ENCODE results near the gene AQP5. TPM values are rescaled to one million over a fixed set of nuclear protein-coding genes. Genes with fewer than 3 reads are reported as not detected.

The AQP5 gene
- total RNA-seq, 2 donors from 2014 or later: not detected

DNA sequence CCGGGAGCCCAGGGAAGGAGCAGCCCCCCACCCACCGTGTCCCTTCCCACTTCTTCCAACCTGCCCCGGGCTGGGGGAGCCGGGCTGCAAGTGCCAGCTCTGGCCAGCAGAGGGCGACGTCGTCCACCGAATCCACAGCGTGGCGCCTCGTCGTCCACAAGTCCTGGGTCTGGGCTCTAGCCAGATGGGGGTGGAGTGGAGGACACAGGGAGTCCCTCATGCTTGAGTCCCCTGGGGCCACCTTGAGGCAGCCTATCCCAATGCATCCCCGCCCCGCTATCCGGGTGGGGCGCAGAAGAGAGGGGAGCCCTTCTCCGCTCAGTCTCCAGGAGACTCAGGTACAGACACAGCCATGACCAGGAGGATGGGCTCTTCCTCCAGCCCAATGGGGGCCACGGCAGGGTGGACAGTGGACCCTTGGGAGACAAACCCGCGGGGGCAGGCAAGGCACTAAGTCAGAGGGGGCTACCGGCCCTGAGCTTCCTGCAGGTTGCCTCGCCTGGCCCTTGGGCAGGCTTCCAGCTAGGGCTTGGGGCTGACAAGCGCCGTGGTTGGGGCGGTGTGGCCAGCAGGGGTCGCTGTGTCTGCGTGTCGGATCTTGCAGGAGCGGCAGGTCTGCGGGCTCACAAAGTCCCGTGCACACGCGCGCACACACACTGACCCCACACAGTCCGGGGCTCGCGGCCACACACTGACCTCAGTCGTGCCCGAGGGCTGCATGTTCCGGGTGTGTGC is 5.5 kb downstream of the AQP5 start:
- Mint-ChIP-seq H3K27ac (no peak overlapping the region), H3K4me1 (peaks cover 7% of the 10 kb centered on the region), H3K36me3 (ENCODE audit: low read depth) (peaks cover 2% of the 10 kb centered on the region), H3K27me3 (peaks cover 46% of the 10 kb centered on the region), H3K4me3 (peak overlapping the region; percentile 85)
- H3K9me3 ChIP-seq (ENCODE audit: control insufficient read depth, low read length, poor library complexity, severe bottlenecking): no peaks in the 10 kb centered on the region
- DNase-seq (peak; percentile 83 to 95 (median 90)), ATAC-seq (peak; percentile 91)

DNA sequence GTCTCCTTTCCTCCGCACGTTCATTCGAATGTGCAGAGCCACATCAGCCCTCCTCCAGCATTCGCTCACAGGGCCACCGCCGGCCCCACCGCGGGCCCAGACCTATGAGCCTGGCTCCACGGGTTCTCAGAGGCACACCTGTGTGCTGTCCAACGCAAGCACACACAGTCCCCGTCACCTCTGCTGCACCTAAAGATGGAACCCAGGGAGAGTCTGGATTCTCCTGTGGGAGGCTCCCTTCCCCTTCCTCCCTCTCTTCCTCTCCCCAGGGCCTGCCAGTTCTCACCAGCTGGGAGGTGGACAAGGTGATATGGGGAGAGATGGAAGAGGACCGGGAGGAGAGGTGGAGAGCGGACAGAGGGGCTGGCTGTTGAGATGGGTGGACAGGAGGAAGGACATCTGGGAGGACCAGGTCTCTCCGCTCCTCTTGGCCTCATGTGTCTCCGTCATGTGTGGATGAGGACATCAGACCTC is 6.1 kb downstream of the AQP5 start:
- Mint-ChIP-seq H3K4me3 (peak overlapping the region; percentile 52), H3K27ac (no peak overlapping the region), H3K4me1 (peaks cover 7% of the 10 kb centered on the region), H3K27me3 (peaks cover 40% of the 10 kb centered on the region), H3K36me3 (ENCODE audit: low read depth) (no peaks in the 10 kb centered on the region)
- ATAC-seq: no peak
- no peak for DNase-seq
- no peaks in the 10 kb centered on the region for H3K9me3 ChIP-seq (ENCODE audit: control insufficient read depth, low read length, poor library complexity, severe bottlenecking)

DNA sequence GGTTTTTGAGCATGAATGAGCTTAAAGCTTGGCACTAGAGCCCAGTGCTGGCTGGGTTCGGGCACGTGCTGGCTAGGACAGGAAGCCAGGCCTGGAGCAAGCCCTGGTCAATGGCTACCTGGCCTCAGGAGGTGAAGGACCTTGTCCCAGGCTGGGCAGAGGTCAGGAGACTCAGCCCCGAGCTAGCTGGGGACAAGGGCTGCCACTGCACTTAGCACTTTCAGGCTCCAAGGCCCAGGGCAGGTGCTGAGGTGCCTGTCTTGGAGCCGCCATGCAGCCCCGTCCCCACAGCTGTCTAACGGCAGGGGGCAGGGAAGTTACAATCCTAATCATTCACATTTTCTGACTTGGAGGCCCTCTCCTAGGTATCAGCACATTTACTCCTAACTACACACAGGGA is 6.8 kb downstream of the AQP5 start:
- Mint-ChIP-seq H3K4me3 (peak overlapping the region; percentile 52), H3K27ac (no peak overlapping the region), H3K27me3 (peaks cover 34% of the 10 kb centered on the region), H3K4me1 (peaks cover 7% of the 10 kb centered on the region), H3K36me3 (ENCODE audit: low read depth) (no peaks in the 10 kb centered on the region)
- DNase-seq: no peak
- ATAC-seq: no peak
- H3K9me3 ChIP-seq (ENCODE audit: control insufficient read depth, low read length, poor library complexity, severe bottlenecking): no peaks in the 10 kb centered on the region

DNA sequence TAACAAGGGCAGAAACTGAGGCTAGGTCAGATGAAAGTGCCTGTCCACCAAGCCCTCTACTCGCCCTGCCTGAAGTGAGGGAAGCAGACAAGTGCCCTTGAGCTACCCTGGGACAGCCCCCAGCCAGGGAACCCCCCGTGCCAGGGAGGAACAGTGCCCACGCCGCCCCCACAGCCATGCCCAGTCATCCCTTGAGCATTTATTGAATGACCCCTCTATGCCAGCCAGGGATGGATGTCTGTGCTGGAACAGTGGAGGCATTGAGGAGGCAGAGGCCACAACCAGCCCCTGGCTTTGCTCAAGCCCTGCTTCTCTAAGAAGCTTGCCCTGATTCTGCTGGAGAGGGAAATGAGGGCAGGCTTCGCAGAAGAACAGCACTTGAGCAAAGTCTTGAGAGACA is 7.4 kb downstream of the AQP5 start:
- peaks cover 30% of the 10 kb centered on the region for H3K27me3 Mint-ChIP-seq
- DNase-seq: no peak
- H3K27ac Mint-ChIP-seq: no peak overlapping the region
- H3K4me1 Mint-ChIP-seq: peaks cover 7% of the 10 kb centered on the region
- ATAC-seq: no peak
- no peak overlapping the region for H3K4me3 Mint-ChIP-seq
- no peaks in the 10 kb centered on the region for H3K36me3 Mint-ChIP-seq (ENCODE audit: low read depth)
- no peaks in the 10 kb centered on the region for H3K9me3 ChIP-seq (ENCODE audit: control insufficient read depth, low read length, poor library complexity, severe bottlenecking)

DNA sequence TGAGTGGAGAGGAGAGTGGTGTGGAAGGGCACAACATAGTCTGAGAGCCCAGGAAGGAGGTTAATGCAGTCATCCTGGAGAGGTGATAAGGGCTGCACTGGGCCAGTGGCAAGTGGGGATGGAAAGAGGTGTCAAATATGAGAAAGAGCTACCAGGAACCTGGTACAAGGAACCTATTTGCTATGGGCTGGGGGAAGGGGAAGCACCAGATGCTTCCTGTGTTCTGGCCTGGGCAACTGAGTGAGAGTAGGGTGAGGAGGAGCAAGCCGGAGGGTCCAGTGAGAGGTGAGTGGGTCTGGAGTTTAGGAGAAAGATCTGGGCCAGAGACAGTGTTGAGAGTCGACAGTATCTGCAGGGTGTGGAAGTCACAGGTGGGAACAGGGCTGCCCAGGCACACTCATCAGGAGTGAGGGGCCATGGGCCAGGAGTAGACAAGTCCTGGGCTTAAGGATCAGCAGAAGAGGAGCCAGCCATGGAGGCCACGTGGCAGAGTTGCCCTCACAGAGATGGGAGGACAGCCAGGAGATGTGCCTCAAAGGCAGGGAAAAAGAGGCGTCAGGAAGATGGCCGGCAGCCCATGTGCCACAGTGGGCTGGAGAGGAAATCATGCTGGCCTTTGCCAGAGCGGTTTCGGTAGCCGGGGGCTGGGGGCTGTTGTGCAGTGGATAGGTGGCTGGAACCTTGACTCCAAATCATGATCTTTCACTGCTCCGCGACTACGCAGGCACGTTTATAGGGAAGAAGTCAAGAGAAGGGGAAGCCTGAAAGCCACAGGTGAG is 8.2 kb downstream of the AQP5 start:
- Mint-ChIP-seq H3K4me1 (peaks cover 7% of the 10 kb centered on the region), H3K27ac (no peak overlapping the region), H3K4me3 (no peak overlapping the region), H3K36me3 (ENCODE audit: low read depth) (no peaks in the 10 kb centered on the region), H3K27me3 (peaks cover 22% of the 10 kb centered on the region)
- ATAC-seq (no peak), DNase-seq (no peak)
- no peaks in the 10 kb centered on the region for H3K9me3 ChIP-seq (ENCODE audit: control insufficient read depth, low read length, poor library complexity, severe bottlenecking)

DNA sequence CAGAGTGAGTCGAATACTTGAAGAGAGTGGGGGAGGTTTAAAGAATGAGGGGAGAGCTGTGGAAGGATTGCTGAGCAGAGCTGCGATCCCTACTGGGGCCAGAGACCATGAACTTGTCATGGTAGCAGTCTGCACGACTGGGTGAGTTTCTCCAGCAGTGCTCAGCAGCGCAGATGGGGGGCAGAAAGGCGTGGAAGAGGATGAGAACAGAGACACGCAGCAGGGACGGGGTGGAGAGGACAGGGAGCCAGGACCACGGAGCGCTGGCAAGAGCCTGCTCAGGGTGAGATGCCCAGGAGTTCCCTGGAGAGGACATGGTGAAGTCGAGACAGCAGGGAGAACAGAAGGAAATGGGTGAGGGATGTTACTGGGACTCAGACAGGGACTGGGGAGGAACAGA is 9.0 kb downstream of the AQP5 start:
- Mint-ChIP-seq H3K36me3 (ENCODE audit: low read depth) (no peaks in the 10 kb centered on the region), H3K27ac (no peak overlapping the region), H3K4me3 (no peak overlapping the region), H3K27me3 (peaks cover 17% of the 10 kb centered on the region), H3K4me1 (peaks cover 5% of the 10 kb centered on the region)
- DNase-seq (no peak), ATAC-seq (no peak)
- H3K9me3 ChIP-seq (ENCODE audit: control insufficient read depth, low read length, poor library complexity, severe bottlenecking): no peaks in the 10 kb centered on the region

DNA sequence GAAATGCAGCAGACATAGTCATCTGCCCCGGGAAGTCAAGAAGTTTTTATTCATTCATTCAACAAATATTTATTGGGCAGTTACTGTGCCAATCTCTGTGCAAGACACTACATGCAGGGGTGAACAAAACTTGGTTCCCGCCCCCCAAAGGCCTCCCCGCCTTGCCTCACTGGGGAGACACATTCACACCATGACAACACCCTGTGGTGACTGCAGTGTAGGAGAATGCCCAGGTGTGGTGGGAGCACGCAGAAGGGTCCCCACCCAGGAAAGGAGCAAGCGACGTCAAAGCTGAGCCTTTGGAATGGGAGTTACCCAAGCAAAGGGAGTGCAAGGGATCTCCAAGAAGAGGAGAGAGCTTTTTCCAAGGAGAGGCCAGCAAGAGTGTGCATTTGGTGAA is 9.5 kb downstream of the AQP5 start:
- DNase-seq (no peak), ATAC-seq (no peak)
- Mint-ChIP-seq H3K4me3 (no peak overlapping the region), H3K27ac (no peak overlapping the region), H3K4me1 (peaks cover 5% of the 10 kb centered on the region), H3K36me3 (ENCODE audit: low read depth) (no peaks in the 10 kb centered on the region), H3K27me3 (peaks cover 12% of the 10 kb centered on the region)
- H3K9me3 ChIP-seq (ENCODE audit: control insufficient read depth, low read length, poor library complexity, severe bottlenecking): no peaks in the 10 kb centered on the region

DNA sequence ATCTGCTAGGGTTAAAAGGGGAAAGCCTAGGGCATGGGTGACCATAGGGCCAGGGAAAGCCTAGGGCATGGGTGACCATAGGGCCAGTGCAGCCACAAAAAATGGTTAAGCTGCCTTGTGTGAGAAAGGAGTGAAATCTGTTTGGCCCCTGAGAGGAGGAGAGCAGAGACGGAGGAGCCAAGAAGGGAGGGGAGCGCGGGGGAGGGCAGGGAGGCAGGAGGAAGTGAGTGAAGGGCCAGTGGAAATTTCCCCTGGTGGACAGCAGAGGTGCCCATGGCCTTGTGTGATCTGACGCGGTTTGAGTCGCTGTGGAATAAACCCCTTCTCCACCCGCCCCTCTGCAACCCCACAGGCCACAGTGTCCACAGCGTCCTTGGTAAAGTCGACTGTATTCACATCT is 10.5 kb downstream of the AQP5 start:
- ATAC-seq (no peak), DNase-seq (no peak)
- Mint-ChIP-seq H3K4me1 (peaks cover 2% of the 10 kb centered on the region), H3K27me3 (peaks cover 2% of the 10 kb centered on the region), H3K27ac (no peak overlapping the region), H3K36me3 (ENCODE audit: low read depth) (no peaks in the 10 kb centered on the region), H3K4me3 (no peak overlapping the region)
- H3K9me3 ChIP-seq (ENCODE audit: control insufficient read depth, low read length, poor library complexity, severe bottlenecking): no peaks in the 10 kb centered on the region

DNA sequence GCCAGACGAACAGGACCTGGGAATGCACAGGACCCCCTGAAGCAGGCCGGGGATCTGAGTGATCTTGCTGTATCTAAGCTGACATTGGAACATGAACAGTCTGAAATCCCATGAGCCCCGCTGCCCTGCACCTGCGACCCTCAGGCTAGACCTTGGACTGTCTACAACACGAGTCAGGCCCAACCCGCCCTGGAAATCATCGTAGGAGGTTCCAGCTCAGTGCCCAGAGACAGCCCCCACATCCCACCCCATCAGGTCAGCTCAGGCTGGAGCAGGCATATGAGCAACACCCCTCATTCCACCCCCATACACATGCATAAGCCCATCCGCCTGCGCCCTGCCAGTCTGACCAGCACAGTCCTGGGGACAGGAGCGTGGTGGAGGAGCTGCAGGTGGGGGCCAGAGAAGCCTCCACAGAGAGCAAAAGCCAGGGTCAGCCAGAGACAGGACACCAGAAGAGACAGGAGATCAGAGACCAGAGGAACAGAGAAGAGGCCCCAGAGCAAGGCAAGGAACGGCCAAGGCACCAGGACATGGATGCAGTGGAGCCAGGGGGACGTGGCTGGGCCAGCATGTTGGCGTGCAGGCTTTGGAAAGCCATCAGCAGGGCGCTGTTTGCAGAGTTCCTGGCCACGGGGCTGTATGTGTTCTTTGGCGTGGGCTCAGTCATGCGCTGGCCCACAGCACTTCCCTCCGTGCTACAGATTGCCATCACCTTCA is 11.1 kb downstream of the AQP5 start, which contains the start of gene AQP6:
AQP6 (plus strand) TSS at position 307 of the 720 bp plus-strand sequence; CDS start at position 534, 227 bp downstream.
- H3K27ac Mint-ChIP-seq: no peak within 1 kb of the TSS
- H3K4me3 Mint-ChIP-seq: no peak within 1 kb of the TSS
- H3K4me1 Mint-ChIP-seq: no peaks in the 10 kb centered on the region
- no peak for ATAC-seq
- H3K36me3 Mint-ChIP-seq (ENCODE audit: low read depth): no peaks in the 10 kb centered on the region
- DNase-seq: no peak
- H3K27me3 Mint-ChIP-seq: no peaks in the 10 kb centered on the region
- no peaks in the 10 kb centered on the region for H3K9me3 ChIP-seq (ENCODE audit: control insufficient read depth, low read length, poor library complexity, severe bottlenecking)

DNA sequence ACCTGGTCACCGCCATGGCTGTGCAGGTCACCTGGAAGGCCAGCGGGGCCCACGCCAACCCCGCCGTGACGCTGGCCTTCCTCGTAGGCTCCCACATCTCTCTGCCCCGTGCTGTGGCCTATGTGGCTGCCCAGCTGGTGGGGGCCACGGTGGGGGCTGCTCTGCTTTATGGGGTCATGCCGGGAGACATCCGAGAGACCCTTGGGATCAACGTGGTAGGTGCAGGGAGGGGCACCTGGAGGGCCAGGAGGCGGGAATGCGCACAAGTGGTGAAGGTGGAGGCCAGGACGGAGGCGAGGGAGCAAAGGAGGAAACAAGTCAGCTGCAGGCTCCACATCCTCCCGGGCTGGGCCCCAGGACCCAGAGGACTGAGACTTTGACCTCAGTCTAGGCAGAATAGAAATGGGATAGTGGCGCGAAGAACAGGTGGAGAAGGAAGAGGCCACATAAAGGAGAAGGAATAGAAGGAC is 11.7 kb downstream of the AQP5 start:
- no peak overlapping the region for H3K27ac Mint-ChIP-seq
- DNase-seq (no peak), ATAC-seq (no peak)
- no peaks in the 10 kb centered on the region for H3K36me3 Mint-ChIP-seq (ENCODE audit: low read depth)
- H3K4me3 Mint-ChIP-seq: no peak overlapping the region
- H3K9me3 ChIP-seq (ENCODE audit: control insufficient read depth, low read length, poor library complexity, severe bottlenecking): no peaks in the 10 kb centered on the region
- H3K4me1 Mint-ChIP-seq: no peaks in the 10 kb centered on the region
- no peaks in the 10 kb centered on the region for H3K27me3 Mint-ChIP-seq

DNA sequence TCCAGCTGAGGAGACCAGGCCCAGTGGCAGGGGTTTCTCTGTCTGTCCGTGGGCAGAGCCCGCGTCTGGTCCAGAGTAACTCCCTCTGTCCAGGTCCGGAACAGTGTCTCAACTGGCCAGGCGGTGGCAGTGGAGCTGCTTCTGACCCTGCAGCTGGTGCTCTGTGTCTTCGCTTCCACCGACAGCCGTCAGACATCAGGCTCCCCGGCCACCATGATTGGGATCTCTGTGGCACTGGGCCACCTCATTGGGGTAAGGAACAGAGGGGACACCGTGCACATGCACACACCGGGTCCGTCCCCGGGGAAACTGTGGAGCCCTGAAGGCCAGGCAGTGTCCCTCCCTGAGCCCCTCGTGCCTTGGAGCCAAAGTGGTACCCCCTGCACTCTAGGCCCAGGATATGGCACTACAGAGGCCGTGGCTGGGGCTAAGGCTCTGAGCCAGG is 12.6 kb downstream of the AQP5 start:
- no peaks in the 10 kb centered on the region for H3K27me3 Mint-ChIP-seq
- no peak for ATAC-seq
- no peaks in the 10 kb centered on the region for H3K9me3 ChIP-seq (ENCODE audit: control insufficient read depth, low read length, poor library complexity, severe bottlenecking)
- H3K4me1 Mint-ChIP-seq: no peaks in the 10 kb centered on the region
- no peak for DNase-seq
- no peak overlapping the region for H3K27ac Mint-ChIP-seq
- no peaks in the 10 kb centered on the region for H3K36me3 Mint-ChIP-seq (ENCODE audit: low read depth)
- no peak overlapping the region for H3K4me3 Mint-ChIP-seq

DNA sequence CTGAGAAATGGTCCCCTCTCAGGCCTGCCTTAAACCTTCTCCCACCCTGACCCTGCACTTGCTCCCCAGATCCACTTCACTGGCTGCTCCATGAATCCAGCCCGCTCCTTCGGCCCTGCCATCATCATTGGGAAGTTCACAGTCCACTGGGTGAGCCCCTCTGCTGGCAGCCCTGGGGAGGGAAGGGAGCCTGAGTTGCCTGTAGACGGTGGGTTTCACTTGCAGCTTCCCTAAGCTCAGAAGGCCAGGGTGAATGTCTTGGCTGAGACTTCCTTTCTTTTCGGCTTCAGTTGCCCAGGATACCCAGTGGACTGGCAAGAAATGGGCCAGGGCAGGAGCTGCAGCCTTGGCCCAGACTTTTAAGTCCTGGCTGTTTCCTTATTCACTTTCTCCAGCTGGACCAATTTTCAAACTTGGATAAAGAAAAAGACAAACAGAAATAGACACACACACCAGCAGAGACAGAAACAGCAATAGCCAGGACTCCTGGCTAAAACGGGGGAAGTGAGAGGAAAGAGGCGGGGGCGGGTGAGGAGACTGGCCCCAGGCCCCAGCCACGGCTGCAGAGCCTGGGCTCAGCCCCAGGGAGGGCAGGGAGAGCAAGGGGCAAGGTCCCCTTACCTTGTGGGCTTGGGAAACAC is 13.1 kb downstream of the AQP5 start:
- H3K36me3 Mint-ChIP-seq (ENCODE audit: low read depth): no peaks in the 10 kb centered on the region
- no peaks in the 10 kb centered on the region for H3K27me3 Mint-ChIP-seq
- no peaks in the 10 kb centered on the region for H3K9me3 ChIP-seq (ENCODE audit: control insufficient read depth, low read length, poor library complexity, severe bottlenecking)
- no peak for ATAC-seq
- DNase-seq: no peak
- no peaks in the 10 kb centered on the region for H3K4me1 Mint-ChIP-seq
- H3K27ac Mint-ChIP-seq: peak overlapping the region; percentile 61
- no peak overlapping the region for H3K4me3 Mint-ChIP-seq

Measured in T-helper 17 cell (primary cell).